ENCODE results near the gene NPAS3.

NPAS3 gene

GRCh38 chr14:33347796-33348195 is 409.1 kb downstream of the NPAS3 start:
- no peak for DNase-seq

DNA sequence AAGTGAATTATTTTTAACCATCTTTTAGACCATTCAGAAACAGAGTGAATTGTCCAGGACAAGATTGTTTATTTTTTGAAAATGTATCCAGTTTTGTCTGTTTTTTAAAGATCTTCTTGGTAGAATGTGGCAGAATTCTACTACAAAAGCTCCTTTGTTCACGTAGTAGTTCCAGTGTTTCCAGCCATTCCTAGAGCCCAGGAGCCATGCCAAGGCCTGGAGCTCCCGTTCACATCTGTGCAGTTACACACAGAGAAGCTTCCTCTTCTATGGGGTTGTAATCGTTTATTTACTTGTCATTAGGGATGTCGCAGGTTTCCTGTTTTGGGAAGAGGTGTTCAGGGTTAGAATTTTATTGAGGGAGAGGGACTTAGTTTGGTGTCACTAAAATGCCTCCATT is 409.8 kb downstream of the NPAS3 start:
- no peak for DNase-seq

DNA sequence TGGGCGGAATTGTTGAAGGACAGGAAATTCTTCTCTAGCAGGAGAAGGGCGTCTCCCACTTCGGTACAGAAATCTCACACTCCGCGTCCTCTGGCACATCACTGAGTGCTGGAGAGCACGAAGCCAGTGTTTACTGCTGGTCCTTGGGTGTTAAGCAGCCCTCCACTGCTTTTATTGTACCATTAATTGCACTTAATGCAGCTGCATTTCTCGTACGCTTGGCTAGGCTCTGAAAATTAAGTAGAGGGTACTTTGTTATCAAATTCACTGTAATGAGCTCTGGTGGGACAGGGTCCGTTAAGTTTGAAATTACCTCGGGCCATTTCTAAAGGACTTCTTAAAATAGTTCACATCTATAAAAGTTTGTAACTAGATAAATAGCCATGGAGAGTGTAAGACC is 411.2 kb downstream of the NPAS3 start:
- DNase-seq, result no peak

GRCh38 chr14:33350366-33350990 is 411.8 kb downstream of the NPAS3 start:
- no peak for DNase-seq

GRCh38 chr14:33352821-33353220 is 414.1 kb downstream of the NPAS3 start:
- DNase-seq, result no peak

DNA sequence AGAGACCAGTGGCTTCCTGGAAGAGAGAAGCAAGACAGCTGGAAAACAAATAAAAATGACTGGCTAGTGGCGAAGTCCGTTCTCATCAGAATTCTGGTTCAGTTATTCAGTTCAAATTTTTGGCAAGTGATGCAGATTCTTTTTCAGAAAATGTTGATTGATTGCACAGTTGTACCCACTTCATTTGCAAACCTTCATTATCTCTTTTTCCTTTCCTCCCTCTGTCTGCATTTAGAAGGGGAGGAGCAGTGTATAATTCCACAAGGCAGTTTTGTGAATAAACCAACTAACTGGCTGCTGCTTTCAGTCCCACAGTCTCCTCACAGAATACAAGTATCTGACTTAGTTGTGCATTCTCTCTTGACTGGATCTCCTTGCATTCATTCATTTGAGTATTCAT is 417.5 kb downstream of the NPAS3 start:
- no peak for DNase-seq

DNA sequence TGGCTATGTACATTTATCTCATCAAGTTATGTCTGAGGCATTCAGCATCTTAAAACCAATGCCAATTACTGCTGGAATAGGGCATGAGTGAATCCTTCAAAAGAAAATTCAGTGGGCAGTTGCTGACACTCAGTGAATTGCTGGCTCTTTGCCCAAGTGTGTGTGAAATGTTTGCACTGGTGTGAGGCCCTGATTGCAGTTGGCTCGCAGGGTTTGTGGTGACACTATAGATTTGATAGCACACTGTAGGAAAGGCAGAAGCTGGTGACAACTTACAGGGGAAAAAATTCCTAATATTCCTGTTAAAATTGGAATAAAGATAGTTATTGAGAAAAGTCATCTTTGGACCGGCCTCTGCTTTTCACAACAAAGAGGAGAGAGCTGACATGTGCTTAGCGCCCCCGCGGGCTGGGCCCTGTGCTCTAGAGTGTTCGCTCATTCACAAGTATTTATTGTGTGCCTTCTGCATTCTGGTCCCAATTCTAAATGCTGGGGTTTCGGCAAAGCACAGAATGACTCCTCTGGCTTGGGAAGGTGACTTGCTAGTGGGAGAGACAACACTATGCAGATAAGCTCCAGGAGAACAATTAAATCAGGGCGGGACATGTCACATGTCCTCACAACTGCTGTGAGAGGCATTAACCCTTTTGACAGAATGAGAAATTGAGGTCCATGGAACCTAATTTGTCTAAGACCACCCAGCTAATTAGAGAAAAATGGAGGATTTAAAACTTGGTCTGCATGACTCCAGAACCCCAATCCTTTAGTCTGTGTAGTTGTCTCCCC is 418.7 kb downstream of the NPAS3 start:
- DNase-seq, result no peak

GRCh38 chr14:33359288-33359881 is 420.7 kb downstream of the NPAS3 start:
- no peak for DNase-seq

GRCh38 chr14:33362934-33363333 is 424.3 kb downstream of the NPAS3 start:
- DNase-seq, result no peak

DNA sequence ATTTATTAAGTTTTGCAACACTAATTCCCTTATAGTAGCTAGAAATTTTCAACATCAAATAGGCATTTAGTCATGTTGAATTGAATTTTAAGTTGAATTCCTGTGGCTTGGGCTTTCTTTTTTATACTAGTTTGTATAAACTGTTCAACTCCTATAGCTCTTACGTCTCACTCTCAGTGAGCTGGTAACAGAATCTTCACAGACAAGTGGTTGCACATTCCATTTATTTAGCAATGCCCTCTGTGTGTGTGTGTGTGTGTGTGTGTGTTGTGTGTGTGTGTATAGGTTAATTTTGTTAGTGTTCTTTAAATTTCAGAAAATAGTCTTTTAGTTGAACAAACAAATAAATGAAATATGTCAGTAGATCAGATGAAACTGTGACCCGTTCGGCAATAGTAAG is 425.0 kb downstream of the NPAS3 start:
- DNase-seq, result no peak

GRCh38 chr14:33364466-33364865 is 425.8 kb downstream of the NPAS3 start:
- DNase-seq, result no peak

DNA sequence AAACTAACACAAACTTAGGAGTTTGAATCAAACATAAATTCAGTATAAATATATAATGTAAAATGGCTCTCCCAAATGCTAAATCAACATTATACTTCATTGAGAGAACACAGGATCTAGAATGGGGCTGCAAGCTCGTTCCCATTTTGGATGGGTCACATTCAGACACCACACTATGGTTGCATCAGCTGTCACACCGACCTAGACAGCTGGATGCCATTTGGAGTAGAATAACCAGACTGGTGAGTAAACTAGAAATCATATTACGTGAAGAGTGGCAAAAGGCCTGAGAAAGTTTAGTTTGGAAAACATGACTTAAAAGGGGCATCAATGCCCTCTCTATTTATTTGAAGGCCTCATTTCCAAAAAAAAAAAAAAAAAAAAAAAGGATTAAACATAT is 430.4 kb downstream of the NPAS3 start:
- DNase-seq, result no peak

DNA sequence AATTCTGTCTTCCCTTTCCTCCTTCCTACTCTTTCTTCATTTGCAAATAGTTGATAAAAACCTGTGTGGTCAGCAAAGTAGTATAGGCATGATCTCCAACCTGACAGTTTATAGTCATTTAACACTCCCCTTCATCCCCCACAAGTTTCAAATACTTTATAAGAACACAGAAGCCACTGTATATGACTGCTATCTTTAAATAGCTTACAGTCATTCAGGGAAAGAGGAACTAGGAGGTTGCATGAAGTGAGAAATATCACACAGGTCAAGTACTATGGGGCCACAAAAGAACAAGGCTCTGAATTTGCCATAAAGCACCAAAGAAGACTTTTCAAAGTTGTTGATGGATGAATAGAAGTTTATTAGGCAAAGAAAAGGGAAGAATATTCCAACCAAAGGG is 431.3 kb downstream of the NPAS3 start:
- no peak for DNase-seq

DNA sequence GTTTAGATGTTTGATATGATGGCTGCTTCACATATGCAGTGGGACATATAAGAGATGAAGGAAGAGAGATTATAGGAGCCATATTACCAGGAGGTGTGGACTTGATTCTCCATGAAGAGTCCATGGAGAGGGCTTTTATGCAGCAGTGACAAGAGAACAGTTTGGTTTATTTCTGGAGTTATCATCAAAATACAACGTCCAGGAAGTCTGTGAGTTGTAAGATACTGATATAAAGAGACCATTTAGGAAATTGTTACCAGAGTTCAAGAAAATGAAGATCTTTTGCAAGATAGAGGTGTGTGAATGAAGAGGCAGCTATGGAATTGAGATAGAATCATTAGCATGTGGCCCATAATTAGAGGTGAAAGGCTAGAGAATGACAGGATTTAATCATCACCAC is 431.7 kb downstream of the NPAS3 start:
- DNase-seq, result no peak

GRCh38 chr14:33375196-33375595 is 436.5 kb downstream of the NPAS3 start:
- no peak for DNase-seq

GRCh38 chr14:33375786-33376185 is 437.1 kb downstream of the NPAS3 start:
- no peak for DNase-seq

DNA sequence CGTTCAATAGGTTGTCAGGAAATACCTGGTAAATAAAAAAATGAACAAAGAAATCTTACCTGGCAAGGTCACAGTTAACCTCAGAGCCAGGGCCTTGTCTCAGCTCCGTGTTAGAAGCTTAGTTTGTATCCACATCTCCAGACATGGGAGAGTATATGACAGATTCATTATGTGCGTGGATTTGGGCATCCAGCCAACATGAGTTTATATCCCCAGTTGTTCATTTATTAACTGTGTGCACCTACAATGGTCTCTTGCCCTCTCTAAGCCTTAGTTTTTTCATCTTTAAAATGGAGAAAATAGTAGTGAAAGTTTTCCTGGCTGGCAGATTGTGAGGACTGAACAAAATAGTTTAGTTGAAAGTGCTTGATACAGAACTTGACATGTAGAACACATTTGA is 437.8 kb downstream of the NPAS3 start:
- DNase-seq, result no peak

DNA sequence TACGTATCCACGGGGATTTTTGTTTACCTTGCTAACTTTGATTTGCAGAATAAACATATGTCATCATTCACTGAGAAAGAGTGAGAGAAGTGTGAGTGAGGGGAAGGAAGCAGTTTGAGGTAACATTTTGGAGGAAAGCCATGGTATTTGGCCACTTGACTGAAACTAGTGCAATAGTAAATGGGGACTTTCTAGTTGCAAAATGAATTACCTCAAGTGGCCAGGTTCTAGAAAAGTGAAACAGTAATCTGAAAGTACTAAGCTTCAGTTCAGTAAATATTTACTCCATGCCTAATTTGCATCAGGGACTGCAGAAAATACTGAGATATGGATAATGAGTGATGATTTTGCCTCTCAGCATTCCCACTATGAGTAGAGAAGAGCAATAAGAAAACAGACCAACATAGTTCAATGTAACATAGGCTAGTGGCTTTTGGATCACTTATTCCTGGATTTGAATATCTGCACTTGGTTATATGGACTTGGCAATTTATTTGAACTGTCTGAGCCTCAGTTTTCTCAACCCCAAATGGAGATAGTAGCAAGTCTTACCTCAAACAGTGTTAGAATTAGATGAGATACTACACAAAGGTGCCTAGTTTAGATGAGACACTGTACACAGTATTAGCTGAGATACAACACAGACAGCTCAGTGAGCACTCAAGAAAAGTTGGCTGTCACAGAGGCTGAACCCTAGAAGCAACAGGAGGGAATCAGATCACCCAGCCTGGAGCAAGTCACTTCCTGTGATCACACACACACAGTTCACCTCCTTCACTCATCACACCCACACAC is 439.1 kb downstream of the NPAS3 start:
- DNase-seq, result no peak

- no peak for DNase-seq
Observed at GRCh38 chr14:33381717-33382116, 443.0 kb downstream of the NPAS3 start.

- DNase-seq, result no peak
Observed at GRCh38 chr14:33386140-33386539, 447.5 kb downstream of the NPAS3 start.

- DNase-seq, result no peak
Observed at GRCh38 chr14:33386781-33387180, 448.1 kb downstream of the NPAS3 start.

DNA sequence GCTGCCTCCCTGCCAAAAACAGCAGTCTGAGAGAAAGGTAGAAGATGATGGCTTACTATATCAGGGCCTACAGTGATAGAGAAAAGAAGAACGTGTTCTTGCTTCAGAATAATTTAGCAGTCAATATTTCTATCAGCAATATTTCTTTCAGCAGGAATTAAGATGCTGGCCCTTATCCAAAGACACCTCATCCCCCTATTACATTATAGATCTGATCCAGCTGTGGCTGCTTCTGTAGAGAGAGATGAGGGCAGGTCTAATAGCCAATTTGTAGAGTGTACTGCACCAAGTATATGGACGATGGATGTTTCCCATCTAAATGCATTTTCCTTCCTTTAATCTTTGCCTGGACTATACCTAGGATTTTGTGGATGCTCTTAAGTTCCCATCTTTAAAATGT is 451.7 kb downstream of the NPAS3 start:
- no peak for DNase-seq

- DNase-seq, result no peak
Observed at GRCh38 chr14:33393231-33393894, 454.7 kb downstream of the NPAS3 start.
